Ascending aorta (tissue), 2 donors: ENCODE measurements around the gene POLR2M. TPM values are rescaled to one million over a fixed set of nuclear protein-coding genes. Genes with fewer than 3 reads are reported as not detected.

ENCODE experiments used
- DNase-seq, 2 donors: peaks; one replicate each; pipeline ENCODE4 v3.0.0-alpha.2; 2019; ENCODE audit warnings: low spot score in 2 of 2
- H3K27ac ChIP-seq, 2 donors: fragments of 200-600 bp; sonication (generic); one replicate each; pipeline ENCODE4 v1.5.1; 2016 to 2017; ENCODE audit warnings: mild to moderate bottlenecking in 1 of 2
- H3K27me3 ChIP-seq: fragments of 200-600 bp; sonication (generic); one replicate; pipeline ENCODE4 v1.5.1; 2017
- H3K36me3 ChIP-seq, 2 donors: fragments of 200-600 bp; sonication (generic); one replicate each; pipeline ENCODE4 v1.5.1; 2016
- H3K4me1 ChIP-seq, 2 donors: fragments of 200-600 bp; sonication (generic); one replicate each; pipeline ENCODE4 v1.5.1; 2016 to 2017; ENCODE audit warnings: mild to moderate bottlenecking in 1 of 2
- H3K4me3 ChIP-seq, 2 donors: fragments of 200-600 bp; sonication (generic); one replicate each; pipeline ENCODE4 v1.5.1; 2016 to 2017; ENCODE audit warnings: mild to moderate bottlenecking in 1 of 2
- H3K9me3 ChIP-seq, 2 donors: fragments of 200-600 bp; sonication (generic); one replicate each; pipeline ENCODE4 v1.5.1; 2016
- intact Hi-C: fragments of 100-400 bp; cut with DNase I; formaldehyde crosslinking; loops from one replicate; pipeline ENCODE4 v1.15.1; 2023
- total RNA-seq: library from RNA; depleted of rRNA; stranded (reverse); fragments of >200 nt; gene quantifications from one replicate; pipeline ENCODE4 v1.1.0, GENCODE V29; 2016
- TF ChIP-seq, protein P1 (sequence below), 3 experiments: fragments of 200-600 bp in 2 of 3; fragments of 450-650 bp in 1 of 3; sonication (generic) in 2 of 3; IDR thresholded peaks; one replicate each; pipeline ENCODE4 v1.5.1; 2016 to 2019; ENCODE audit warnings: antibody characterized with exemption in 3 of 3, mild to moderate bottlenecking in 1 of 3, moderate library complexity in 1 of 3

The POLR2M gene
- total RNA-seq, 1 donor from 2014 or later: 24.9 TPM

DNA sequence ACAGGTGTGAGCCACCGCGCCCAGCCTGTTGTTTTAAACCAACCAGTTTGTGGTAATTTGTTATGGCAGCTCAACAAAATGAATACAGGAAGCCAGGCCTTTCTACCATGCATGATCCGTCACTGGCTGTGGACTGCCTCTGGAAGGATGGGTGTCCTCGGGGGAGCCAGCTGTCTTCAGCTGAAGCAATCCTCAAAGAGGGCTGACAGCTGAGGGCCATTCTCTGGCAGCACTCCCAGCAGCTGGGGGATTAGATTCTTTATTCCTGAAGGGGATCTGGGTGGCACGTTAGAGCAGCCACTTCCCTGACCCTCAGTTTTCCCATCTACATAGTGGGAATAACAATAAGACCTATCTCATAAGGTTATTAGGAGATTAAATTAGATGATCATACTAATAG lies 24.4 kb downstream of the POLR2M start:
- Histone ChIP-seq H3K4me1 (no peaks in the 10 kb centered on the region), H3K9me3 (no peaks in the 10 kb centered on the region), H3K27ac (no peak overlapping the region), H3K36me3 (no peaks in the 10 kb centered on the region), H3K4me3 (no peak overlapping the region), H3K27me3 (no peaks in the 10 kb centered on the region)
- no peak for DNase-seq
- intact Hi-C loops: loop anchor here (5.0 kb wide), 1 partner anchor 64 kb away; no protein-coding TSS in a partner anchor
- TF ChIP-seq, protein P1, sequence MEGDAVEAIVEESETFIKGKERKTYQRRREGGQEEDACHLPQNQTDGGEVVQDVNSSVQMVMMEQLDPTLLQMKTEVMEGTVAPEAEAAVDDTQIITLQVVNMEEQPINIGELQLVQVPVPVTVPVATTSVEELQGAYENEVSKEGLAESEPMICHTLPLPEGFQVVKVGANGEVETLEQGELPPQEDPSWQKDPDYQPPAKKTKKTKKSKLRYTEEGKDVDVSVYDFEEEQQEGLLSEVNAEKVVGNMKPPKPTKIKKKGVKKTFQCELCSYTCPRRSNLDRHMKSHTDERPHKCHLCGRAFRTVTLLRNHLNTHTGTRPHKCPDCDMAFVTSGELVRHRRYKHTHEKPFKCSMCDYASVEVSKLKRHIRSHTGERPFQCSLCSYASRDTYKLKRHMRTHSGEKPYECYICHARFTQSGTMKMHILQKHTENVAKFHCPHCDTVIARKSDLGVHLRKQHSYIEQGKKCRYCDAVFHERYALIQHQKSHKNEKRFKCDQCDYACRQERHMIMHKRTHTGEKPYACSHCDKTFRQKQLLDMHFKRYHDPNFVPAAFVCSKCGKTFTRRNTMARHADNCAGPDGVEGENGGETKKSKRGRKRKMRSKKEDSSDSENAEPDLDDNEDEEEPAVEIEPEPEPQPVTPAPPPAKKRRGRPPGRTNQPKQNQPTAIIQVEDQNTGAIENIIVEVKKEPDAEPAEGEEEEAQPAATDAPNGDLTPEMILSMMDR (IDR thresholded peaks at IDR 0.05): no peak

DNA sequence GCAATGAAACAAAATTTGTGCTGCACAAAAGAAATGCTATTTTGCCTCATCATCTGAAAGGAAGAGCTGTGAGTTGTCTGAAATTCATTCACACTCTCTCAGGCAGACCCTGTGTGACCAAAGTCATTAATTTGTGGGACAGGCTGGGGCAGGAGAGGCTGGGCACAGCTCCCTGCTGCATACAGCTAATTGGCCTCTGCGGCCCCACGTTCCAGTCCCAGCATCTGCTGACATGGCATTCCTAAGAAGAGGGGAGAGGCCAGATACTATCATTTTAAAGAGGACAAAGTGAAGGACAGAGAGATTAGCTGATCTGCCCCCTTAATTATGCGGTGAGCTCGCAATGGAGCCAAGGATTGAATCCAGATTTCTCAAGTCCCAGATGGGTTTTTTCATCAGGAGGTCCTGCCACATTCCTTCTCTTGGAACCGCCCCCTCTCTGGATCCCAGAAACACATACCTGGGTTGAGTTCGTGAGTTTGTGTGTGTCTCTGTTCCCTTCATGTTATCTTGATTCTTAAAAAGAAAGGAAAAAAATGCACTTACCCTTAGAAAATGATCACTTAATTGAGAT lies 25.1 kb downstream of the POLR2M start:
- H3K27me3 ChIP-seq: no peaks in the 10 kb centered on the region
- intact Hi-C loops: loop anchor here (5.0 kb wide), 1 partner anchor 64 kb away; no protein-coding TSS in a partner anchor
- H3K9me3 ChIP-seq: no peaks in the 10 kb centered on the region
- TF ChIP-seq, protein P1 (IDR thresholded peaks at IDR 0.05): no peak
- no peaks in the 10 kb centered on the region for H3K4me1 ChIP-seq
- no peak for DNase-seq
- no peak overlapping the region for H3K27ac ChIP-seq
- no peaks in the 10 kb centered on the region for H3K36me3 ChIP-seq
- H3K4me3 ChIP-seq: no peak overlapping the region

DNA sequence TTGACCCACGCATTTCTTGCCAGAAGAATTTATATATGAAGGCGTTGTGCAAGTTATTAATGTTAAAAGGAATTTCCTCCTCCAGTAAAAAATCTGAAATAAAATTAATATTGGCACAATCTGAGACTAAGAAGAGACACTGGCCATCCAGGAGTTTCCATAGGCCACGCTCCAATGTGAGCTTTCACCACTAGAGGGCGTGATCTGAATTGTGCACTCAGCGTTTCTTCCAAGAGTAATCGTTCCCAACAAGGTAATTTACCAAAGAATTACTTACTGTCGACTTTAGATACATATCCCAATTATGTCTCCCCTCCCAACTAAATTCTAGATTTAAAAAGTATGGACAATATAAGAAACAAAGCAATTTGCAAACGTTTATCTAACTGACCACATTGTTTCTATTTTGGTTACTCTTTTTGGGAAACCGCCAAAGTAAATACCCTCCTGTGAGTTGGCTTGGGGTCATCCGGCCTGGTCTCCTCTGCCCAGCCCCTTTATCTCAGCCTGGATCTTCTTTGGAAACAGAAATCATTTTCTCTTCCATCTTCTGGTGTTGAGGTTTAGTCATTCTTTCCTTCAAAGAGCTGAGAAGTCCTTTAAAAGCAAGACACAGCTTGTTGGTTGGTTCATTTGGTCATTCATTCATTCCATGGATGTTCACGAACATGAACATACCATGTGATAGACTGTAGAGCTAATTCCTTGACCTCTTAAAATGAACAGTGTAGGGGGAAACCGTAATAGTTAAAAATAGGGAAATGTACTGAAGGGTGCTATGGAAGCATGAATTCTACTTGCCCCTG lies 26.2 kb downstream of the POLR2M start:
- Histone ChIP-seq H3K9me3 (no peaks in the 10 kb centered on the region), H3K27ac (no peak overlapping the region), H3K27me3 (no peaks in the 10 kb centered on the region), H3K4me3 (no peak overlapping the region), H3K36me3 (no peaks in the 10 kb centered on the region), H3K4me1 (no peaks in the 10 kb centered on the region)
- DNase-seq: peak in 1 of 2 donors; percentile 70
- intact Hi-C loops: loop anchor here (5.0 kb wide), 1 partner anchor 65 kb away; no protein-coding TSS in a partner anchor
- TF ChIP-seq, protein P1 (IDR thresholded peaks at IDR 0.05): peak; percentile 36 to 72 (median 72)

DNA sequence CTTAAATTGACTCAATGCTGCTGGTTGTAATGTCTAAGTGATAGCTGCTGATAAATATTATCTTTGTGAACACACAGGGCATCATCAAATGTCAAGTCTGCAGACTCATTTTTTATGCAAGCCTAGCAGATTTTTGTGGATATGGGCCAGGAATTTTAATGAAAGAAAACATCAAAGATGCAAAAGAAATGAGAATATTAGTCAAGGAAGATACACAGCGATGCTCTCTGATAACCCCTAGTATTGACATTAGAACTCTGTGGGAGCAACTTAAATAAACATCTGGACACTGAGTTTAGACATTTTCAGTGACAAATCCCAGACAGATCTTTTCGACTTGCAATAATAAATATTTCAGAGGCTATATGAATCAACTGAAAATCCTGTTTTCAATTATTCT lies 28.3 kb downstream of the POLR2M start:
- no peaks in the 10 kb centered on the region for H3K9me3 ChIP-seq
- H3K36me3 ChIP-seq: no peaks in the 10 kb centered on the region
- no peak overlapping the region for H3K4me3 ChIP-seq
- intact Hi-C loops: loop anchor here (5.0 kb wide), 1 partner anchor 68 kb away; no protein-coding TSS in a partner anchor
- TF ChIP-seq, protein P1 (IDR thresholded peaks at IDR 0.05): no peak
- H3K27ac ChIP-seq: no peak overlapping the region
- no peaks in the 10 kb centered on the region for H3K4me1 ChIP-seq
- no peaks in the 10 kb centered on the region for H3K27me3 ChIP-seq
- DNase-seq: no peak

- no peaks in the 10 kb centered on the region for H3K27me3 ChIP-seq
- no peak overlapping the region for H3K27ac ChIP-seq
- H3K36me3 ChIP-seq: no peaks in the 10 kb centered on the region
- TF ChIP-seq, protein P1 (IDR thresholded peaks at IDR 0.05): no peak
- no peaks in the 10 kb centered on the region for H3K9me3 ChIP-seq
- no peaks in the 10 kb centered on the region for H3K4me1 ChIP-seq
- no peak for DNase-seq
- no peak overlapping the region for H3K4me3 ChIP-seq
- intact Hi-C loops: no loop called here
Observed at GRCh38 chr15:57735431-57735830, 28.9 kb downstream of the POLR2M start.
